GM12878 (cell line): ENCODE results near the gene DNTTIP2. TPM values are rescaled to one million over a fixed set of nuclear protein-coding genes. Genes with fewer than 3 reads are reported as not detected.

Source experiments
- ATAC-seq: fragments of 200-7000 bp; cut with Tn5 transposase; 3 replicates; pipeline ENCODE4 v1.9.1; 2020; ENCODE audit warnings: mild to moderate bottlenecking, moderate library complexity
- BruUV-seq: library from RNA; stranded (reverse); fragments of 400-500 nt; replicated peaks from 2 replicates; lab custom pipeline; 2021; lab: Mats Ljungman, UMichigan
- CTCF ChIA-PET: fragments of 300-600 bp; sonication (Branson Sonifier 250); formaldehyde crosslinking; extraction: SDS; loops from one replicate; lab custom pipeline; 2021; ENCODE audit warnings: inconsistent platforms; lab: Yijun Ruan, JAX
- POLR2A ChIA-PET: fragments of 350-600 bp; formaldehyde crosslinking; extraction: SDS; loops from one replicate; lab custom pipeline; 2021; ENCODE audit warnings: inconsistent platforms; lab: Charles Lee
- RAD21 ChIA-PET: fragments of 300-600 bp; sonication (Branson Sonifier 250); formaldehyde crosslinking; loops from one replicate; lab custom pipeline; 2023; ENCODE audit warnings: antibody characterized with exemption; ENCODE audit not compliant: unreplicated experiment; lab: Charles Lee
- SMC1A ChIA-PET: fragments of 300-600 bp; sonication (Branson Sonifier 250); formaldehyde crosslinking; loops from one replicate; lab custom pipeline; 2023; ENCODE audit not compliant: unreplicated experiment, uncharacterized antibody; lab: Charles Lee
- DNase-seq: peaks from one replicate; pipeline ENCODE4 v3.0.0-alpha.2; 2011; ENCODE audit warnings: low read depth, low spot score
- FAIRE-seq: peaks from 3 replicates; lab custom pipeline; 2011; peaks lifted over from hg19 to GRCh38; lab: Jason Lieb, UNC
- H2AFZ ChIP-seq: 2 replicates; pipeline ENCODE4 v1.6.0; 2011; ENCODE audit warnings: low read depth, low read length, control low read depth; ENCODE audit not compliant: control insufficient read depth
- H3K27ac ChIP-seq: 2 replicates; pipeline ENCODE4 v1.5.1; 2011; ENCODE audit warnings: control low read depth; ENCODE audit not compliant: control insufficient read depth, insufficient read depth
- H3K27me3 ChIP-seq, 2 experiments: replicated peaks in 1 of 2; 2 replicates each; pipeline versions ENCODE4 v1.6.0 to v1.6.1; 2011; ENCODE audit warnings: low read length in 1 of 2; ENCODE audit not compliant: control insufficient read depth in 2 of 2, insufficient read depth in 2 of 2
- H3K36me3 ChIP-seq, 2 experiments: 2 replicates each; pipeline ENCODE4 v1.5.1; 2011; ENCODE audit warnings: low read length in 1 of 2; ENCODE audit not compliant: control insufficient read depth in 2 of 2, insufficient read depth in 2 of 2
- H3K4me1 ChIP-seq: 2 replicates; pipeline ENCODE4 v1.6.1; 2011; ENCODE audit warnings: mild to moderate bottlenecking, low read length, moderate library complexity, mixed read lengths; ENCODE audit not compliant: control insufficient read depth, insufficient read depth
- H3K4me2 ChIP-seq: 2 replicates; pipeline ENCODE4 v1.6.0; 2011; ENCODE audit warnings: control low read depth; ENCODE audit not compliant: control insufficient read depth, insufficient read depth
- H3K4me3 ChIP-seq: fragments of 200-600 bp; sonication (generic); 2 replicates; pipeline ENCODE4 v1.5.1; 2016
- H3K79me2 ChIP-seq: 2 replicates; pipeline ENCODE4 v1.6.0; 2011; ENCODE audit warnings: low read length; ENCODE audit not compliant: control insufficient read depth, insufficient read depth
- H3K9ac ChIP-seq: 2 replicates; pipeline ENCODE4 v1.8.0; 2011; ENCODE audit warnings: low read length, control low read depth, mixed read lengths; ENCODE audit not compliant: control insufficient read depth, insufficient read depth
- H3K9me3 ChIP-seq: replicated peaks from 3 replicates; pipeline ENCODE4 v1.5.1; 2011; ENCODE audit warnings: mild to moderate bottlenecking, low read length; ENCODE audit not compliant: control insufficient read depth, insufficient read depth
- H4K20me1 ChIP-seq: 2 replicates; pipeline ENCODE4 v1.6.0; 2011; ENCODE audit not compliant: control insufficient read depth, insufficient read depth
- CEBPB ChIP-seq, 2 experiments: fragments of 150-350 bp in 1 of 2; IDR thresholded peaks; 2 replicates each; pipeline ENCODE4 v1.6.1; 2012 to 2014; ENCODE audit warnings: low read depth in 2 of 2, low read length in 2 of 2, borderline replicate concordance in 1 of 2, inconsistent platforms in 1 of 2
- CREB1 ChIP-seq: IDR thresholded peaks from 2 replicates; pipeline ENCODE4 v1.6.1; 2012; ENCODE audit warnings: low read depth, mild to moderate bottlenecking, inconsistent platforms
- EZH2 ChIP-seq: IDR thresholded peaks from 2 replicates; pipeline ENCODE4 v1.6.1; 2012; ENCODE audit warnings: low read depth, mild to moderate bottlenecking, control low read depth, inconsistent platforms, low read length, borderline replicate concordance; ENCODE audit not compliant: control insufficient read depth
- GATAD2B ChIP-seq: fragments of 450-650 bp; conservative IDR thresholded peaks from 2 replicates; pipeline ENCODE4 v1.6.1; 2017; ENCODE audit warnings: low read depth, mild to moderate bottlenecking, moderate library complexity
- IKZF2 ChIP-seq, 2 experiments: fragments of 450-650 bp; IDR thresholded peaks; 2 replicates each; pipeline ENCODE4 v1.6.1; 2017; ENCODE audit warnings: mild to moderate bottlenecking in 2 of 2, moderate library complexity in 2 of 2
- MEF2A ChIP-seq: IDR thresholded peaks from 2 replicates; pipeline ENCODE4 v1.6.1; 2011; ENCODE audit warnings: low read depth, mild to moderate bottlenecking, low read length, moderate library complexity; ENCODE audit not compliant: insufficient read depth
- MEF2B ChIP-seq: fragments of 450-650 bp; IDR thresholded peaks from 2 replicates; pipeline ENCODE4 v1.6.1; 2018; ENCODE audit warnings: mild to moderate bottlenecking, moderate library complexity; ENCODE audit not compliant: partially characterized antibody, poor library complexity, severe bottlenecking
- NFYA ChIP-seq: IDR thresholded peaks from 2 replicates; pipeline ENCODE4 v1.6.1; 2011; ENCODE audit warnings: low read depth, mild to moderate bottlenecking, low read length, improper control_type of control experiment, borderline replicate concordance
- NRF1 ChIP-seq: conservative IDR thresholded peaks from 2 replicates; pipeline ENCODE4 v1.6.1; 2011; ENCODE audit warnings: mild to moderate bottlenecking, low read depth, low read length, improper control_type of control experiment
- POLR2AphosphoS5 ChIP-seq: IDR thresholded peaks from 2 replicates; pipeline ENCODE4 v1.6.1; 2011; ENCODE audit warnings: mild to moderate bottlenecking, low read length, inconsistent platforms
- SMAD5 ChIP-seq: IDR thresholded peaks from 2 replicates; pipeline ENCODE4 v1.6.1; 2016; ENCODE audit warnings: antibody characterized with exemption, low read depth
- ZNF384 ChIP-seq: IDR thresholded peaks from 2 replicates; pipeline ENCODE4 v1.6.1; 2012; ENCODE audit warnings: low read depth, mild to moderate bottlenecking, low read length, improper control_type of control experiment, borderline replicate concordance
- WGBS: methylation state at CpG from one replicate; pipeline ENCODE4 v1.1.6; 2016; ENCODE audit warnings: low lambda C conversion rate; ENCODE audit not compliant: insufficient replicate concordance, insufficient coverage; ENCODE audit errors: missing lambda C conversion rate; 5-methylcytosine and 5-hydroxymethylcytosine counted together
- in situ Hi-C: fragments of 300-500 bp; cut with MboI; formaldehyde crosslinking; loops from 9 replicates; pipeline ENCODE4 v1.14.3; 2018; ENCODE audit warnings: mixed read lengths
- intact Hi-C: fragments of 100-400 bp; cut with micrococcal nuclease; formaldehyde crosslinking; loops from one replicate; pipeline ENCODE4 v1.14.2; 2022; ENCODE audit not compliant: unreplicated experiment
- polyA plus RNA-seq, 11 experiments: library from polyadenylated mRNA; depleted of rRNA in 4 of 11; unstranded in 6 of 11; stranded (reverse) in 5 of 11; fragments of >200 nt; fragmentation: Nextera tagmentation in 4 of 11; fragmentation: Illumina TruSeq in 1 of 11; extraction: Ambion mirVana in 4 of 11; extraction: Trizol in 1 of 11; gene quantifications; 1 replicate in 1 of 11; 2 replicates in 10 of 11; pipeline versions ENCODE4 v1.2.1 to v1.2.3, GENCODE V29; 2011 to 2016; ENCODE audit warnings: inconsistent platforms in 2 of 11, missing spikeins in 2 of 11, low read depth in 1 of 11
- total RNA-seq, 4 experiments: library from RNA; depleted of rRNA in 3 of 4; stranded (reverse); fragments of >200 nt in 3 of 4; fragmentation: Illumina TruSeq in 1 of 4; extraction: Trizol in 1 of 4; gene quantifications; 2 replicates each; pipeline versions ENCODE4 v1.2.1 to v1.2.3, GENCODE V29; 2013 to 2021
- TF ChIP-seq, protein P1 (sequence below): fragments of 450-650 bp; IDR thresholded peaks from 2 replicates; pipeline ENCODE4 v1.6.1; 2017; ENCODE audit warnings: mild to moderate bottlenecking, low read depth, inconsistent platforms; ENCODE audit not compliant: poor library complexity, severe bottlenecking
- TF ChIP-seq, protein P2 (sequence below): fragments of 450-650 bp; IDR thresholded peaks from 2 replicates; pipeline ENCODE4 v1.6.1; 2018; ENCODE audit warnings: borderline replicate concordance, mild to moderate bottlenecking; ENCODE audit not compliant: partially characterized antibody
- TF ChIP-seq, protein P3 (sequence below): fragments of 450-650 bp; IDR thresholded peaks from 2 replicates; pipeline ENCODE4 v1.6.1; 2016; ENCODE audit warnings: mild to moderate bottlenecking

The DNTTIP2 gene
- total and polyA plus RNA-seq, 10 of the 15 experiments (the other 5 are each of a cell fraction or from before 2014, with no cell fraction given): 34.3 to 99.2 (median 74.9) TPM

DNA sequence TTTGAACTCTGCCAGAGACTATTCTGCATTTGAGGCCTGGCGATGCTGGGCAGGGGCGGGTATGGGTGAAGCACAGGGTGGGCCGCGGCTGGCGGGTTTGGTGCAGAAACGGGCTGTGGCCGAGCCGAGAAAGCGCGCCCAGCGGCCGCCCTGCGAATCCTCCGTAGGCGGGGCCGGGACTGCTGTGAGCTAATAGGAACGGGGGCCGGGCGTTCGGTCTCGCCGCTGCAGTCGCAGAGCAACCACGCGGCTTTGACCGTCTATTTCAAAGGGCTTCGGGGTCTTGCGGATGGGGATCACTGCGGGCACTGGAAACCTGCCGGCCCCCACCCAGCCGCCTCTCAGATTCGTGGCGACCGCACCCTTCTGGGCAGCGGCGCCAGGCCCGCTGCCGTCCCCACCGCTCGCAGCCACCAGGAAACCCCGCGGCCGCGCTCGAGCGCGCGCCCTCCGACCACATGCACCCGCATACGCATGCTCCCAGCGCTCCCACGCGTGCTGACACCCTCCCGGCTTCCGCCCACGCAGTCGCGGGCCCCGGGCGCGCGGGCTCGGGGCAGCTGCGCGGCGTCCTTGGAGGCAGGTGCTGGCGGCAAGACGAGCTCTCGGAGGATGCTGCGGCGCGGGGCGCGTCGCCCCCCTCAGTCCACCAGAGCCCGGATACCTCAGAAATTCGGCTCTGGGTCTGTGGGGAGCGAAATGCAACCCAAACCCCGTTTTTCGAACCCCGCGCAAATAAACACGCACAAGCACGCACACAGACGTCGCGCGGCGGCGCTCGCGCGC, 32.6 kb downstream of the DNTTIP2 start:
- WGBS: under 1% methylated on average over 78 of the region's 94 CpGs
- Histone ChIP-seq H2AFZ (peak overlapping the region; percentile 96), H3K4me2 (peak overlapping the region; percentile 91), H3K9ac (peak overlapping the region; percentile 73), H3K4me3 (peak overlapping the region; percentile 84), H3K79me2 (no peaks in the 10 kb centered on the region), H3K36me3 (no peaks in the 10 kb centered on the region), H3K4me1 (peaks cover 6% of the 10 kb centered on the region), H3K27me3 (no peaks in the 10 kb centered on the region), H3K27ac (peak overlapping the region; percentile 69), H3K9me3 (no peaks in the 10 kb centered on the region; the same call in 1 of the 3 replicates), H4K20me1 (no peaks in the 10 kb centered on the region)
- SMC1A ChIA-PET: interaction anchor here (0.7 to 5.0 kb wide), 12 partner anchors 29 to 754 kb away, joined by 3 to 90 read pairs (median 3); partner anchors contain the start of gene GCLM
- in situ Hi-C loops: loop anchor here (10.0 to 25.0 kb wide), 2 partner anchors 409 to 542 kb away; partner anchors contain the start of gene FNBP1L
- POLR2A ChIA-PET: interaction anchor here (1.0 kb wide), 1 partner anchor 130 kb away, joined by 3 read pairs; no protein-coding TSS in a partner anchor
- CTCF ChIA-PET: interaction anchor here (1.0 to 10.6 kb wide), 10 partner anchors 31 to 768 kb away, joined by 3 to 156 read pairs (median 5); partner anchors contain the start of genes DNTTIP2 and MTF2
- RAD21 ChIA-PET: interaction anchor here (0.8 to 6.9 kb wide), 15 partner anchors 26 to 766 kb away, joined by 3 to 114 read pairs (median 4); partner anchors contain the start of gene DNTTIP2
- BruUV-seq: no TSS peak
- FAIRE-seq (peak; percentile 66), DNase-seq (no peak), ATAC-seq (peak; percentile 78)
- intact Hi-C loops: loop anchor here (2.0 to 5.0 kb wide), 4 partner anchors 32 to 668 kb away; partner anchors contain the start of genes DNTTIP2, DR1 and GCLM
- TF ChIP-seq EZH2 (no peak), CEBPB (IDR thresholded peaks at IDR 0.05; ENCODE audit: borderline replicate concordance in 1 of 2, low read depth in 2 of 2, low read length in 2 of 2) (no peak), NRF1 (peak; percentile 46; the same call in 1 of the 2 replicates), IKZF2 (IDR thresholded peaks at IDR 0.05) (no peak), ZNF384 (no peak), MEF2B (no peak), NFYA (no peak), GATAD2B (peak; percentile 86), MEF2A (no peak), CREB1 (0 out of 2 replicates have a peak, but pooled peaks have one; percentile 13), POLR2AphosphoS5 (peak; percentile 39; the same call in 1 of the 2 replicates), SMAD5 (0 out of 2 replicates have a peak, but pooled peaks have one; percentile 32)
- TF ChIP-seq, protein P1, sequence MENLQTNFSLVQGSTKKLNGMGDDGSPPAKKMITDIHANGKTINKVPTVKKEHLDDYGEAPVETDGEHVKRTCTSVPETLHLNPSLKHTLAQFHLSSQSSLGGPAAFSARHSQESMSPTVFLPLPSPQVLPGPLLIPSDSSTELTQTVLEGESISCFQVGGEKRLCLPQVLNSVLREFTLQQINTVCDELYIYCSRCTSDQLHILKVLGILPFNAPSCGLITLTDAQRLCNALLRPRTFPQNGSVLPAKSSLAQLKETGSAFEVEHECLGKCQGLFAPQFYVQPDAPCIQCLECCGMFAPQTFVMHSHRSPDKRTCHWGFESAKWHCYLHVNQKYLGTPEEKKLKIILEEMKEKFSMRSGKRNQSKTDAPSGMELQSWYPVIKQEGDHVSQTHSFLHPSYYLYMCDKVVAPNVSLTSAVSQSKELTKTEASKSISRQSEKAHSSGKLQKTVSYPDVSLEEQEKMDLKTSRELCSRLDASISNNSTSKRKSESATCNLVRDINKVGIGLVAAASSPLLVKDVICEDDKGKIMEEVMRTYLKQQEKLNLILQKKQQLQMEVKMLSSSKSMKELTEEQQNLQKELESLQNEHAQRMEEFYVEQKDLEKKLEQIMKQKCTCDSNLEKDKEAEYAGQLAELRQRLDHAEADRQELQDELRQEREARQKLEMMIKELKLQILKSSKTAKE: no peak
- TF ChIP-seq, protein P2, sequence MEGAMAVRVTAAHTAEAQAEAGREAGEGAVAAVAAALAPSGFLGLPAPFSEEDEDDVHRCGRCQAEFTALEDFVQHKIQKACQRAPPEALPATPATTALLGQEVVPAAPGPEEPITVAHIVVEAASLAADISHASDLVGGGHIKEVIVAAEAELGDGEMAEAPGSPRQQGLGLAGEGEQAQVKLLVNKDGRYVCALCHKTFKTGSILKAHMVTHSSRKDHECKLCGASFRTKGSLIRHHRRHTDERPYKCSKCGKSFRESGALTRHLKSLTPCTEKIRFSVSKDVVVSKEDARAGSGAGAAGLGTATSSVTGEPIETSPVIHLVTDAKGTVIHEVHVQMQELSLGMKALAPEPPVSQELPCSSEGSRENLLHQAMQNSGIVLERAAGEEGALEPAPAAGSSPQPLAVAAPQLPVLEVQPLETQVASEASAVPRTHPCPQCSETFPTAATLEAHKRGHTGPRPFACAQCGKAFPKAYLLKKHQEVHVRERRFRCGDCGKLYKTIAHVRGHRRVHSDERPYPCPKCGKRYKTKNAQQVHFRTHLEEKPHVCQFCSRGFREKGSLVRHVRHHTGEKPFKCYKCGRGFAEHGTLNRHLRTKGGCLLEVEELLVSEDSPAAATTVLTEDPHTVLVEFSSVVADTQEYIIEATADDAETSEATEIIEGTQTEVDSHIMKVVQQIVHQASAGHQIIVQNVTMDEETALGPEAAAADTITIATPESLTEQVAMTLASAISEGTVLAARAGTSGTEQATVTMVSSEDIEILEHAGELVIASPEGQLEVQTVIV: no peak
- TF ChIP-seq, protein P3, sequence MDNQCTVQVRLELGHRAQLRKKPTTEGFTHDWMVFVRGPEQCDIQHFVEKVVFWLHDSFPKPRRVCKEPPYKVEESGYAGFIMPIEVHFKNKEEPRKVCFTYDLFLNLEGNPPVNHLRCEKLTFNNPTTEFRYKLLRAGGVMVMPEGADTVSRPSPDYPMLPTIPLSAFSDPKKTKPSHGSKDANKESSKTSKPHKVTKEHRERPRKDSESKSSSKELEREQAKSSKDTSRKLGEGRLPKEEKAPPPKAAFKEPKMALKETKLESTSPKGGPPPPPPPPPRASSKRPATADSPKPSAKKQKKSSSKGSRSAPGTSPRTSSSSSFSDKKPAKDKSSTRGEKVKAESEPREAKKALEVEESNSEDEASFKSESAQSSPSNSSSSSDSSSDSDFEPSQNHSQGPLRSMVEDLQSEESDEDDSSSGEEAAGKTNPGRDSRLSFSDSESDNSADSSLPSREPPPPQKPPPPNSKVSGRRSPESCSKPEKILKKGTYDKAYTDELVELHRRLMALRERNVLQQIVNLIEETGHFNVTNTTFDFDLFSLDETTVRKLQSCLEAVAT: no peak
